NCI-H748 (cell line): Measurements from ENCODE around the gene HTR3A.
A peak's percentile ranks its signal among the peaks of the same experiment; 100 is the strongest.

ENCODE experiments used
- DNase-seq: peaks from one replicate; lab custom pipeline; 2025; ENCODE audit not compliant: unreplicated experiment; lab: John Stamatoyannopoulos, UW

HTR3A gene

GRCh38 chr11:113977701-113978100 lies 2.8 kb downstream of the HTR3A start:
- no peak for DNase-seq

- no peak for DNase-seq
Measured at GRCh38 chr11:113979431-113979830, 4.5 kb downstream of the HTR3A start.

GRCh38 chr11:113980785-113981184 lies 5.9 kb downstream of the HTR3A start:
- DNase-seq, result no peak

- no peak for DNase-seq
Measured at GRCh38 chr11:113982306-113982705, 7.4 kb downstream of the HTR3A start.

GRCh38 chr11:113984781-113985180 lies 9.9 kb downstream of the HTR3A start:
- DNase-seq, result no peak

GRCh38 chr11:113985906-113986305 lies 11.0 kb downstream of the HTR3A start:
- DNase-seq, result no peak

GRCh38 chr11:113986351-113987140 lies 11.6 kb downstream of the HTR3A start:
- no peak for DNase-seq

GRCh38 chr11:113989381-113989780 lies 14.5 kb downstream of the HTR3A start:
- DNase-seq, result no peak

- DNase-seq, result no peak
Measured at GRCh38 chr11:113989916-113990315, 15.0 kb downstream of the HTR3A start.

- no peak for DNase-seq
Measured at GRCh38 chr11:113991170-113991569, 16.3 kb downstream of the HTR3A start.

GRCh38 chr11:113991718-113992458 lies 17.0 kb downstream of the HTR3A start:
- DNase-seq, result peak; percentile 93

GRCh38 chr11:113992459-113993110 lies 17.7 kb downstream of the HTR3A start:
- DNase-seq, result peak; percentile 96

- DNase-seq, result peak; percentile 33
Measured at GRCh38 chr11:113994077-113994954, 19.4 kb downstream of the HTR3A start.

- DNase-seq, result no peak
Measured at GRCh38 chr11:113997473-113997872, 22.6 kb downstream of the HTR3A start.

GRCh38 chr11:113998574-113998973 lies 23.7 kb downstream of the HTR3A start:
- DNase-seq, result no peak

GRCh38 chr11:114000526-114000925 lies 25.6 kb downstream of the HTR3A start:
- no peak for DNase-seq

- DNase-seq, result no peak
Measured at GRCh38 chr11:114001416-114001815, 26.5 kb downstream of the HTR3A start.

GRCh38 chr11:114008331-114008730 lies 33.4 kb downstream of the HTR3A start:
- no peak for DNase-seq

GRCh38 chr11:114010931-114011330 lies 36.0 kb downstream of the HTR3A start:
- no peak for DNase-seq

- no peak for DNase-seq
Measured at GRCh38 chr11:114011443-114011842, 36.5 kb downstream of the HTR3A start.

GRCh38 chr11:114015117-114015516 lies 40.2 kb downstream of the HTR3A start:
- peak; percentile 16 for DNase-seq
